Measurements from ENCODE around the gene CETN1.

The CETN1 gene

GRCh38 chr18:580154-580553 lies at the start of gene CETN1:
Gene CETN1 (plus strand): TSS chr18:580380. CDS start chr18:580409, 29 bp downstream.
- in situ Hi-C loops (cut with MboI; ENCODE audit: low sequenced_read_pairs) = no loop called here

GRCh38 chr18:532018-532417 lies 48.2 kb upstream of the CETN1 start:
- in situ Hi-C loops (cut with MboI; ENCODE audit: low sequenced_read_pairs) = no loop called here

- in situ Hi-C loops (cut with MboI; ENCODE audit: low sequenced_read_pairs) = no loop called here
These were observed 47.5 kb upstream of the CETN1 start for GRCh38 chr18:532632-533031.

GRCh38 chr18:533995-534601 lies 46.1 kb upstream of the CETN1 start:
- in situ Hi-C loops (cut with MboI; ENCODE audit: low sequenced_read_pairs) = no loop called here

- in situ Hi-C loops (cut with MboI; ENCODE audit: low sequenced_read_pairs) = no loop called here
These were observed 36.6 kb upstream of the CETN1 start for GRCh38 chr18:543447-544078.

DNA sequence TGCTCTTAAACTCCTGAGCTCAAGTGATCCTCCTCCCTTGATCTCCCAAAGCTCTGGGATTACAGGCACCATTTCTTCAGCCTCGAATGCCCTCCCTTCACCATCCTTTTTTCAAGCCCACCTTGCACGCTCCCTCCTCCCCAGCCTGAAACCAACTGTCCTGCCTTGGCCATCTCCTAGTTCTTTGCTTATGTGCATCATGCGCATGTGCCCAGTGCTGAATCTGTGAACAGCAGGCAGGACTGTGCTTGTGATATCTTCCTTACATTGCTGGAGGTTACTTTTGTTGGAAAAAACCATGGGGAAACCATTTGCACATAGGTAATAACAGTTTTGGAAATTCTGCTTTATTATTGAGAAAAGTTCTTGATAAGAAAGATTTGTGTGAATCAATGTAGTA lies 30.2 kb upstream of the CETN1 start:
- in situ Hi-C loops (cut with MboI; ENCODE audit: low sequenced_read_pairs) = no loop called here

GRCh38 chr18:551404-552061 lies 28.6 kb upstream of the CETN1 start:
- in situ Hi-C loops (cut with MboI; ENCODE audit: low sequenced_read_pairs) = no loop called here

DNA sequence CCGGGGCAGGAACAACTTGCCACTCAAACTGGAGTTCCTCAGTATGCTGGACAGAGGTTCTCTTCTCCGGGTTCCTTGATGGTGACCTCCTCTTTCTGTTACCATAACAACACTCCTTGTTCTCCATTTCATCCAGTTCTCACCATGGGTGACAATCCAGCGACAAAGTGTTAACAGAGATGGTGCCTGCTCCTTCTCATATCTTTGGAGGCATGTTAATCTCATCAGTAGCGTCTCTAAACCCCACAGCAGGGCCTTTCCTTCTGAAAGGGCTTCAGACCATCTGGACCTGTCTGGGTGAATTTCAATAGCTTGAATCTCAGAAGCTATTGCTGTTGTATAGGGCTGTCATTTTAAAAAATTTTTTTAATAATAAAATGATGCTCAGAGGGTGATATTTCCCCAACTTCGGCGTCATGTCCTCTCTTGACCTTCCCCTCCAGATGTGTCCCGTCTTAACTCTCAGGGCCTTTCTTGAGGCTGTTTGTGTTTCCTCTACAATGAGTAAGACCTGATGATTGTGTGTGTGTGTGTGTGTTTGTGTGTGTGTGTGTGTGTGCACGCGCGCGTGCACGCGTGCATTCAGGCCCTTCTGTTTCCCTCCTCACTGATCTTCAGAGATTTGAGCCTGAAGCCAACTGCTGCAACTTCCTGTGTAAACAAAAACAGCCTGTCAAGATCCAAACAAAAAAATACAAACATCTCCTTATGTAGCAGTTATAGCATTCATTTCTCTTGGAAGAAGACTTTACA lies 24.3 kb upstream of the CETN1 start:
- in situ Hi-C loops (cut with MboI; ENCODE audit: low sequenced_read_pairs) = no loop called here

DNA sequence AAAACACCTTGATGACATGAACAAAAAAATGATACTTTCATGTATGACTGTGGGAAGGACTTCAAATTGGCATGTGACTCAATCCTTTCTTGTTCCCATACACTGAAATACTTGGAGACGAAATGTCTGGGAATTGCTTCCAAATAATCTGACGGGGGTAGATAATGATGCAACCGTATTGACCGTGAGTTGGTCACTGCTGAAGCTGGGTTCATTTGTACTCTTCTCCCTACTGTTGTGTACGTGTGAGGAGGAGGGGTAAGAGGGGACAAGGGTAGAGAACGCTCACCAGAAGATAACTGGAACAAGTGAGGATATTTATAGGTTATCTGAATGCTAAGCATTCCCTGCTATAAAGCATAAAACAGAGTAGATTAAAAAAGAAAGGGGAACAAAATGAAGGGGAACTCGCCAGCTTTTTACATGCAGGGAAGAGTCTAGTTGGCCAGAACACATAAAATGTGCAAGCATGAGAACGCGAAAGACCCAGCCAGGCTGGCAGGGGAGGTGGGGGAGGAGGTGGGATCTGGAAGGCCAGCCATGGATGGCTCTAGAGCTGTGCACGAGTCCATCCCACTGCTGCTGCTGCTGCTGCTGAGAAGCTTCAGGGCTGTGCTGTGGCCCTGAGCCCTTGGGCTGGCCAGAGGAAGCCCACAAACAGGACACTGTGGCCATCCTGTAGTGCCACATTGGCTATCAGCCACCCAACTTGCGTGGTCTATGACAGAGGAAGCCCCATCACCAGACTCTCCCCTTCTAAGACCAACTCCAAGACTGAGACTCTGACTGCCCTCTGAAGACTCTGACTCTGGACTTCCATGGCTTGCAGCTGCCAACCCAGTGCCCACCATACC lies 15.2 kb upstream of the CETN1 start:
- in situ Hi-C loops (cut with MboI; ENCODE audit: low sequenced_read_pairs) = no loop called here

GRCh38 chr18:565562-566061 lies 14.6 kb upstream of the CETN1 start:
- in situ Hi-C loops (cut with MboI; ENCODE audit: low sequenced_read_pairs) = no loop called here

DNA sequence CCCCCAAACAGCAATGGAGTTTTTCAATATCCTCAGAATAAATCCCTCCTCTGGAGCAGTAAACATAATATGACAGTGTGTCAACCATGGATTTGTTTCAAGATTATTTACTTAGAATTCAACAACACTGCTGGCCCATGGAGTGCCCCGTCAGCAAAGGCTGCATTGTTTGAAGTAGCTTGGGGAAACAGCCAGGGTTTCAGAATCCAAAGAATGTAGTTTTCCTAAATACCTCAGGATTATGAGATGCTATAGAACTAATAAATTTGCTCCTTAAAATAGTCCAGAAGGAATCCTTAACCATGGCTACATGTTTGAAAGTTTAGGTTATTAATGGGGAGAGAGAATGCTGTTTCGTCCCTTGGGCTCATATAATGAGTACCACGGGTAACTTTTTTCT lies 13.1 kb upstream of the CETN1 start:
- in situ Hi-C loops (cut with MboI; ENCODE audit: low sequenced_read_pairs) = no loop called here

- in situ Hi-C loops (cut with MboI; ENCODE audit: low sequenced_read_pairs) = no loop called here
These were observed 11.4 kb upstream of the CETN1 start for GRCh38 chr18:568731-569130.

DNA sequence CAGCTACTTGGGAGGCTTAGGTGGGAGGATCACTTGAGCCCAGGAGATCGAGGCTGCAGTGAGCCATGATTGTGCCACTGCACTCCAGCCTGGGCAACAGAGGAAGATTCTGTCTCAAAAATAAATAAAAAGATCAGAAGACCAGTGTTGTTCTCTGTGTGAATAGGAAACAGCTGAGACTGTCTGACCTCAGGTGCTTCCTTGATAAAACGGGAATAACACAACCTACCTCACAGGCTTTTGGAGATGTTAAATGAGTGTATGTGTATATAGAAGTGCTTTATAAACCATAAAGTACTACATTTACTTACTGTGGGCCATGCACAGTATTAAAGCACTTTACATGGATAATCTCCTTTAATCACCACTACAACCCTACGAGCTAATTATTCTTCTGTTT lies 9.9 kb upstream of the CETN1 start:
- in situ Hi-C loops (cut with MboI; ENCODE audit: low sequenced_read_pairs) = no loop called here

DNA sequence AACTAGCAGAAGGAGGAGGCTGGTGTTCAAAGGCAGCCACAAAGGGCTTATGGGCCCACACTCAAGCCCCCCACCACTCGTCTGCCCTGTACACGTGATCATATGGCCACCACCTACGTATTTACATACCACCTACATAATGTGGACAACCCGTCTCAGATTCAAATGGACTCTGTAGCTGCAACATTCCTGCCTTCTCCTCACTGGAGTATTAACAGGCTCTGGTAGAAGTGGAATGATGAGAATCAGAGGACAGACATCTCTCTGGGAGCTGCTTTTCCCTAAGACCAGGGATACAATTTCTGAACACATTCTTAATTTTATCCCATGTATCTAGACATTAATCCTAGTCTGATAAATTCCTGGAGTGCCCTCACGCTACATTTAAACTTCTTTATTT lies 9.5 kb upstream of the CETN1 start:
- in situ Hi-C loops (cut with MboI; ENCODE audit: low sequenced_read_pairs) = no loop called here

GRCh38 chr18:572091-572830 lies 7.9 kb upstream of the CETN1 start:
- in situ Hi-C loops (cut with MboI; ENCODE audit: low sequenced_read_pairs) = no loop called here

- in situ Hi-C loops (cut with MboI; ENCODE audit: low sequenced_read_pairs) = no loop called here
These were observed 7.3 kb upstream of the CETN1 start for GRCh38 chr18:572831-573289.

GRCh38 chr18:573385-573784 lies 6.8 kb upstream of the CETN1 start:
- in situ Hi-C loops (cut with MboI; ENCODE audit: low sequenced_read_pairs) = no loop called here

DNA sequence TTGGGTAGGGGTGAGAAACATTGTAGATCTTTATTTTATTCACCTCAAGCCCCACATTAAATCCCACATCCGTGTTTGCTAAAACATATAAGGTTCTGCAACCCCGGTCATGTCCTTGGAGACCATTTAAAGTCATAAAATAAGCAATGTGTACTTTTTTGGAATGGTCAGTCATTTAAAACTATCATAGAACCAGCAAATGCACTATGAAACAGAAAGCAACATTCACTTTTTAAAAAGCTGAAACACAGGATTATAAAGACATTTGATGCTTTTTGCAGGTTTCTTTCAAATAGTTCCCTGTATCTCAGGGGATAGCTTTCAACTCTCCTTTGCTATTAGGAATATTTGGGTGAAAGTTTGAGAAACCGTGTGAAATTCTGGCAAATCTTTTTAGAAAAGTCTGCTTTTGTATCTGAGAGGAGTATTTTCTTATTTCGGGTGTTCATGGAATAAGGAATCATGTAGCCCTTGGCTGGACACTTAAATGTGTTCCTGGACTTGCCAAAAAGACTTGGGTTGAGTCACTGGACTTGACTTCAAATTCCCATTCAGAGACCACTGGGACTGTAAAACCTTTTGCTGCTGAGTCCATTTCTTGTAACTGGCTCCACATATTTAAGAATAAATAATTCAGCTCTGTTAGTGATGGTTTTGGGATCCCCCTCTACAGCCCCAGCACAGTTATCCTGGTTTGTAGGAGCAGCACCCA lies 5.9 kb upstream of the CETN1 start:
- in situ Hi-C loops (cut with MboI; ENCODE audit: low sequenced_read_pairs) = no loop called here

Measured in HL-60/S4 treated with retinoic acid at 250 ng/mL for 4 days and 3 days (cell line).